ENCODE results near the gene ATP11A.
"Not testable (repeated sequence)": the region's sequence is repeated elsewhere in the genome, so short reads cannot be mapped to it uniquely, and the experiment has no call there.

The ATP11A gene

GRCh38 chr13:112842931-112843391, 153.1 kb downstream of the ATP11A start:
- DNase-seq: no peak

- no peak for DNase-seq
These were observed 153.7 kb downstream of the ATP11A start for GRCh38 chr13:112843392-112844111.

GRCh38 chr13:112844411-112844810, 154.6 kb downstream of the ATP11A start:
- DNase-seq: no peak

GRCh38 chr13:112844879-112845278, 155.0 kb downstream of the ATP11A start:
- DNase-seq: no peak

GRCh38 chr13:112845511-112846144, 155.8 kb downstream of the ATP11A start:
- DNase-seq: no peak

GRCh38 chr13:112846411-112847115, 156.7 kb downstream of the ATP11A start:
- no peak for DNase-seq

GRCh38 chr13:112849500-112849899, 159.7 kb downstream of the ATP11A start:
- DNase-seq: no peak

GRCh38 chr13:112850273-112850672, 160.4 kb downstream of the ATP11A start:
- no peak for DNase-seq

GRCh38 chr13:112851107-112852038, 161.5 kb downstream of the ATP11A start:
- DNase-seq: no peak

- no peak for DNase-seq
These were observed 162.6 kb downstream of the ATP11A start for GRCh38 chr13:112852392-112852791.

- no peak for DNase-seq
These were observed 163.0 kb downstream of the ATP11A start for GRCh38 chr13:112852808-112853207.

- DNase-seq: no peak
These were observed 164.5 kb downstream of the ATP11A start for GRCh38 chr13:112854321-112854720.

- DNase-seq: no peak
These were observed 166.0 kb downstream of the ATP11A start for GRCh38 chr13:112855859-112856258.

GRCh38 chr13:112857914-112858490, 168.2 kb downstream of the ATP11A start:
- DNase-seq: no peak

- DNase-seq: no peak
These were observed 169.4 kb downstream of the ATP11A start for GRCh38 chr13:112859128-112859816.

GRCh38 chr13:112859817-112860190, 170.0 kb downstream of the ATP11A start:
- DNase-seq: peak; percentile 23

GRCh38 chr13:112861876-112862615, 172.2 kb downstream of the ATP11A start:
- no peak for DNase-seq

GRCh38 chr13:112863356-112863755, 173.5 kb downstream of the ATP11A start:
- not testable (repeated sequence) for DNase-seq

GRCh38 chr13:112865478-112865877, 175.6 kb downstream of the ATP11A start:
- DNase-seq: not testable (repeated sequence)

GRCh38 chr13:112867301-112867711, 177.5 kb downstream of the ATP11A start:
- DNase-seq: no peak

- no peak for DNase-seq
These were observed 178.5 kb downstream of the ATP11A start for GRCh38 chr13:112868308-112868707.
